DLD1 (cell line): ENCODE results near the gene ZRANB1.
"Not testable (repeated sequence)": the region's sequence is repeated elsewhere in the genome, so short reads cannot be mapped to it uniquely, and the experiment has no call there.

Experiments used
- in situ Hi-C: cut with HindIII; loops from 2 replicates; pipeline ENCODE4 v1.10.0; 2017; ENCODE audit warnings: low sequenced_read_pairs

The ZRANB1 gene

GRCh38 chr10:124962421-124962820, 20.5 kb downstream of the ZRANB1 start:
- in situ Hi-C loops, result no loop called here

- in situ Hi-C loops, result no loop called here
These were observed 22.2 kb downstream of the ZRANB1 start for GRCh38 chr10:124963866-124964720.

- in situ Hi-C loops, result no loop called here
These were observed 24.1 kb downstream of the ZRANB1 start for GRCh38 chr10:124966008-124966407.

GRCh38 chr10:124967255-124967654, 25.3 kb downstream of the ZRANB1 start:
- in situ Hi-C loops, result no loop called here

- in situ Hi-C loops, result no loop called here
These were observed 29.4 kb downstream of the ZRANB1 start for GRCh38 chr10:124971276-124971675.

- in situ Hi-C loops, result no loop called here
These were observed 30.7 kb downstream of the ZRANB1 start for GRCh38 chr10:124972637-124973036.

- in situ Hi-C loops, result no loop called here
These were observed 32.2 kb downstream of the ZRANB1 start for GRCh38 chr10:124974131-124974530.

GRCh38 chr10:124975977-124976514, 34.1 kb downstream of the ZRANB1 start:
- in situ Hi-C loops, result no loop called here

- in situ Hi-C loops, result no loop called here
These were observed 35.2 kb downstream of the ZRANB1 start for GRCh38 chr10:124977161-124977560.

- in situ Hi-C loops, result no loop called here
These were observed 35.9 kb downstream of the ZRANB1 start for GRCh38 chr10:124977648-124978375.

GRCh38 chr10:124978376-124978725, 36.4 kb downstream of the ZRANB1 start:
- in situ Hi-C loops, result no loop called here

GRCh38 chr10:124983321-124983720, 41.4 kb downstream of the ZRANB1 start:
- in situ Hi-C loops, result no loop called here

- in situ Hi-C loops, result no loop called here
These were observed 42.5 kb downstream of the ZRANB1 start for GRCh38 chr10:124984376-124984775.

GRCh38 chr10:124985162-124985561, 43.2 kb downstream of the ZRANB1 start:
- in situ Hi-C loops, result no loop called here

GRCh38 chr10:124987788-124988187, 45.9 kb downstream of the ZRANB1 start:
- in situ Hi-C loops, result no loop called here

GRCh38 chr10:124988753-124989152, 46.8 kb downstream of the ZRANB1 start:
- in situ Hi-C loops, result not testable (repeated sequence)

- in situ Hi-C loops, result no loop called here
These were observed 47.6 kb downstream of the ZRANB1 start for GRCh38 chr10:124989526-124989925.

- in situ Hi-C loops, result no loop called here
These were observed 49.0 kb downstream of the ZRANB1 start for GRCh38 chr10:124990671-124991625.

GRCh38 chr10:124991835-124992234, 49.9 kb downstream of the ZRANB1 start:
- in situ Hi-C loops, result no loop called here

- in situ Hi-C loops, result no loop called here
These were observed 50.8 kb downstream of the ZRANB1 start for GRCh38 chr10:124992462-124993344.
